AG09309 (cell line): ENCODE data around the gene DENND1A.
"Not testable (repeated sequence)": the region's sequence is repeated elsewhere in the genome, so short reads cannot be mapped to it uniquely, and the experiment has no call there.

ENCODE experiments used
- DNase-seq: peaks from one replicate; pipeline ENCODE4 v3.0.0-alpha.2; 2010; ENCODE audit warnings: low read depth
- H3K4me3 ChIP-seq: 2 replicates; pipeline ENCODE4 v1.5.1; 2011; ENCODE audit warnings: mild to moderate bottlenecking, low read depth, low read length, moderate library complexity; ENCODE audit not compliant: control insufficient read depth
- CTCF ChIP-seq: IDR thresholded peaks from 2 replicates; pipeline ENCODE4 v1.5.1; 2011; ENCODE audit warnings: mild to moderate bottlenecking, low read depth, low read length, inconsistent platforms; ENCODE audit not compliant: insufficient read depth, control insufficient read depth; ENCODE audit errors: missing control alignments

DENND1A gene

GRCh38 chr9:123929870-123930831, at the start of gene DENND1A:
Gene DENND1A, minus strand, starts transcription at chr9:123930126. Its CDS starts 221 bp downstream, at chr9:123929905.
- no peak for DNase-seq
- peak within 1 kb of the TSS; percentile 84 for H3K4me3 ChIP-seq
- no peak for TF ChIP-seq CTCF

- no peak for TF ChIP-seq CTCF
- H3K4me3 ChIP-seq = no peak overlapping the region
- no peak for DNase-seq
Observed at GRCh38 chr9:123978981-123979380, 49.1 kb upstream of the DENND1A start.

- not testable (repeated sequence) for DNase-seq, H3K4me3 ChIP-seq
Observed at GRCh38 chr9:123976579-123976978, 46.7 kb upstream of the DENND1A start.

- H3K4me3 ChIP-seq = no peak overlapping the region
- DNase-seq = no peak
- no peak for TF ChIP-seq CTCF
Observed at GRCh38 chr9:123975871-123976270, 45.9 kb upstream of the DENND1A start.

GRCh38 chr9:123974471-123974870, 44.5 kb upstream of the DENND1A start:
- TF ChIP-seq CTCF = no peak
- DNase-seq = no peak
- H3K4me3 ChIP-seq = no peak overlapping the region

- TF ChIP-seq CTCF = no peak
- no peak for DNase-seq
- H3K4me3 ChIP-seq = no peak overlapping the region
Observed at GRCh38 chr9:123973590-123974223, 43.8 kb upstream of the DENND1A start.

- no peak for DNase-seq
- TF ChIP-seq CTCF = no peak
- no peak overlapping the region for H3K4me3 ChIP-seq
Observed at GRCh38 chr9:123972618-123973017, 42.7 kb upstream of the DENND1A start.
